ENCODE results near the gene MSRB3. TPM values are rescaled to one million over a fixed set of nuclear protein-coding genes. Genes with fewer than 3 reads are reported as not detected.

Gene MSRB3
- total and polyA plus RNA-seq, 8 donors, result 10.7 to 142 (median 27.8) TPM

DNA sequence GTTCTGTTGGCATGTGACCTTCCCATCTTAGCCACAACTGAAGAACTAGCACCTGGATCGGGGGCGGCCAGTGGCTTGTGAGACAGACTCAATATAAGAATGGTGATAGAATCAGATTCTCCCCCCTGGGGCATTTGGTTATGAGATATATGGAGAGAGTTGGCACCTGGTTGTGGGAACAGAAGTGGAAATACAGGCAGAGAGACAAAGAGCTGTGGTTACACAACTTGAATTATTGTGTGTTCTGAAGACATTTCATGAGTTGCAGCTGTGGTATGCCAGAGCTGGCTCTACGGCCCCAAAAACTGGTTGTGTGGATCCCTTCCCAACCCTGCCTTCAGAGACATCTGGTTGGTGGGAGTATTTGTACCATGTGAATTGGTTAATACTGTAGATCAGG lies 2.9 kb upstream of the MSRB3 start:
- no peaks in the 10 kb centered on the region for H3K36me3 ChIP-seq
- H3K9me3 ChIP-seq, result no peaks in the 10 kb centered on the region
- TF ChIP-seq POLR2AphosphoS5 (IDR thresholded peaks at IDR 0.05) (no peak), EP300 (IDR thresholded peaks at IDR 0.05) (no peak), POLR2A (IDR thresholded peaks at IDR 0.05) (no peak)
- TF ChIP-seq, protein P1, sequence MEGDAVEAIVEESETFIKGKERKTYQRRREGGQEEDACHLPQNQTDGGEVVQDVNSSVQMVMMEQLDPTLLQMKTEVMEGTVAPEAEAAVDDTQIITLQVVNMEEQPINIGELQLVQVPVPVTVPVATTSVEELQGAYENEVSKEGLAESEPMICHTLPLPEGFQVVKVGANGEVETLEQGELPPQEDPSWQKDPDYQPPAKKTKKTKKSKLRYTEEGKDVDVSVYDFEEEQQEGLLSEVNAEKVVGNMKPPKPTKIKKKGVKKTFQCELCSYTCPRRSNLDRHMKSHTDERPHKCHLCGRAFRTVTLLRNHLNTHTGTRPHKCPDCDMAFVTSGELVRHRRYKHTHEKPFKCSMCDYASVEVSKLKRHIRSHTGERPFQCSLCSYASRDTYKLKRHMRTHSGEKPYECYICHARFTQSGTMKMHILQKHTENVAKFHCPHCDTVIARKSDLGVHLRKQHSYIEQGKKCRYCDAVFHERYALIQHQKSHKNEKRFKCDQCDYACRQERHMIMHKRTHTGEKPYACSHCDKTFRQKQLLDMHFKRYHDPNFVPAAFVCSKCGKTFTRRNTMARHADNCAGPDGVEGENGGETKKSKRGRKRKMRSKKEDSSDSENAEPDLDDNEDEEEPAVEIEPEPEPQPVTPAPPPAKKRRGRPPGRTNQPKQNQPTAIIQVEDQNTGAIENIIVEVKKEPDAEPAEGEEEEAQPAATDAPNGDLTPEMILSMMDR (IDR thresholded peaks at IDR 0.05), result no peak
- DNase-seq, result no peak
- H3K4me1 ChIP-seq, result peaks cover 6 to 29% (median 20%) of the 10 kb centered on the region in 4 donors
- 77 to 88% (median 85%) methylated on average over 3 of the region's 3 CpGs for whole genome bisulfite sequencing, 5 donors
- H3K27me3 ChIP-seq, result peaks cover 0 to 17% (median 14%) of the 10 kb centered on the region in 3 donors
- H3K27ac ChIP-seq, result no peak overlapping the region
- intact Hi-C loops (cut with DNase I; ENCODE audit: low total_unique reads), result no loop called here
- no peak overlapping the region for H3K4me3 ChIP-seq

DNA sequence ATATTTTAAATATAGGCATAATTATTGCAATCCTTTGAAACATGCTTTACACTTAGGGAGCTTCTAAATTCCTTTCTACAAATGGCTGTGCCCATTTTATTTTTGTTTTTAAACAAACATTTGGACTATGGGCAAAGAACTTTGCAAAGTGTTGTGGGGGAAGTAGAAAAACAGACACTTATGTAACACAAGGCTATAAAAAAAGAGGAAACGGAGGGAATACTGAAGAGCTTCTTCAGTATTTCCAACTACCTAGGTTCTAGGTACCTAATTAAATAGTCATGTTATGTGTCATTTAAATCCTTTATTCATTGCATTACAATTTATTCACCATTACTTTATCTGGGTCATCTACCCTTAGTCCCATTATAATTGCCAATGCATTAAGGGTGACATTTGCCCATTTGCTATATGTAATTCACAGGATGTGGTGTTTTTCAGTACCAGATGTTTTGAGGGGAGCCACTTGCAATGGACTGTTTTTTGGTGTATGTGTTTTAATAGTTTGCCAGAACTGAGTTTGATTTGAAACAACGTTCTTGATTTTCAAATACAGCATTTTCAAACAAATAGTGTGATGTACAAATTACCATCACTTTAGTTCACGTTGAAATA lies 1.5 kb upstream of the MSRB3 start:
- H3K9me3 ChIP-seq, result no peaks in the 10 kb centered on the region
- no peaks in the 10 kb centered on the region for H3K36me3 ChIP-seq
- DNase-seq, result no peak
- intact Hi-C loops (cut with DNase I; ENCODE audit: low total_unique reads), result no loop called here
- no peak overlapping the region for H3K4me3 ChIP-seq
- H3K27me3 ChIP-seq, result peaks cover 0 to 17% (median 14%) of the 10 kb centered on the region in 3 donors
- peaks cover 6 to 40% (median 27%) of the 10 kb centered on the region in 4 donors for H3K4me1 ChIP-seq
- TF ChIP-seq, protein P1 (IDR thresholded peaks at IDR 0.05), result no peak
- no peak for TF ChIP-seq POLR2AphosphoS5 (IDR thresholded peaks at IDR 0.05)
- no peak for TF ChIP-seq POLR2A (IDR thresholded peaks at IDR 0.05)
- no peak for TF ChIP-seq EP300 (IDR thresholded peaks at IDR 0.05)
- H3K27ac ChIP-seq, result no peak overlapping the region
- WGBS, 5 donors, result 54 to 73% (median 70%) methylated on average over 3 of the region's 3 CpGs

DNA sequence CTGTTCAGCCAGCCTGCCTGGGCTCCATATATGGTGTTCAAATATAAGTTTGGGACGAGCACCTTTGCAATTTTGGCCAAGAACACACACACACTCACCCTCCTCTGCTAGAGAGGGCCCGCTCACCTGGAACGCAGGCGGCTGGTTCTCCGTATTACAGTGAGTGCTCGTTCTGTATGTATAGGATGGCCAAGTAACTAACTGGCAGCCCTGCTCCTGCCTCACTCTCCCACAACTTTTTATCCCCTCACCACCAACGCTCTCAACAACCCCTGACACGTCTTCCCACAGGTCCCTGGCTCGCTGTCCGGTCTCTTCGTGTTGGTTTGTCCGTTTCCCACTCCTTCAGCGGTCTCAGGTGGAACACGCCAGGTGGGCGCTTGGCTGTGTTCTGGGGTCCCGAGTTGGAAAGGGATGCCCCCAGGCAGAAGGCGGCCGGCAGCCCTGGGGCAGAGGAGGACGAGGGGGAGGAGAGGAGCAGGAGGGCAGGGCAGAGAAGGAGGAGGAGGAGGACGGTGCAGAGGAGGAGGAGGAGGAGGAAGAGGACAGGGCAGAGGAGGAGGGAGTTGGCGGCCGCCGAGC lies 398 bp upstream of the MSRB3 start:
- H3K36me3 ChIP-seq, result no peaks in the 10 kb centered on the region
- 21 to 47% (median 38%) methylated on average over 16 to 23 of the region's 23 CpGs for WGBS, 5 donors
- no peak for DNase-seq
- H3K9me3 ChIP-seq, result no peaks in the 10 kb centered on the region
- peak overlapping the region; percentile 77 to 84 (median 82) for H3K4me3 ChIP-seq
- peak overlapping the region in 4 of 5 donors; percentile 86 to 93 (median 90) for H3K27ac ChIP-seq
- intact Hi-C loops (cut with DNase I; ENCODE audit: low total_unique reads), result no loop called here
- H3K27me3 ChIP-seq, result peaks cover 0 to 17% (median 14%) of the 10 kb centered on the region in 3 donors
- TF ChIP-seq POLR2AphosphoS5 (IDR thresholded peaks at IDR 0.05) (no peak), EP300 (IDR thresholded peaks at IDR 0.05) (no peak), POLR2A (IDR thresholded peaks at IDR 0.05) (no peak)
- TF ChIP-seq, protein P1 (IDR thresholded peaks at IDR 0.05), result no peak
- peaks cover 6 to 44% (median 27%) of the 10 kb centered on the region in 4 donors for H3K4me1 ChIP-seq

DNA sequence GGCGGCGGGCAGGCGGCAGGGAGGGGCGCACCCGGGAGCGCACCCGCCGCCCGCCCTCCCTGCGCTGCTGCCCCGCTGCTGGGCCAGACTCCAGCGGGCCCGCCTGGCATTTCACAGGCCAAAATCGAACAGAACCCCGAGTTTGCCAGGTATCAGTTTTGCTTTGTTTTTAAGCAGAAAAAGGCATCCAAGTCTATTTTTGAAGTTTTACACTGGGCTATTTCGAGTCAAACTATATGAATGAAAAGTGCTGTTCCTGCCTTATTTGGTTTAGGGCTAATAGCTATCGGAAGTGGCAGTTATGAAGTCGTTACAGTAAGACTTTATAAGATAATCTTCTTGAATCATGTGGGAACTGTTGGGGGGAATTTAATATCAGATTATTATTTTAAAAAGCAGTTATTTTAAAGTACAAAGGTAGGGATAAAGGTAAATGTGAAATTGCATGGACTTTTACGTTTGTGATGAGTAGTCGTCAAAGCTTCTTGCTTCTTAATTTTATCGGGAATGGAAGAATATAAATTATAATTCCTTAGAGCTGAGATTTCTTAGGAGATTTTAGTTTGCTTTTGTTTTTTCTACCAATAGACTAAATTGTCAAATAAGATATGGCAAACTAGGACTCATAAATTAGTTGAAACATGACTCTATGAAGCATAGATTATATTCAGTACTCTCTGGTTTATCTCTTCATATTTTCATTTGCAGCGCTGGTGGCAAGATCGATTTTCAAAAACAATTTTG lies 1.1 kb downstream of the MSRB3 start:
- H3K4me1 ChIP-seq, result peaks cover 6 to 44% (median 27%) of the 10 kb centered on the region in 4 donors
- no peak for DNase-seq
- H3K27ac ChIP-seq, result peak overlapping the region in 4 of 5 donors; percentile 86 to 93 (median 90)
- TF ChIP-seq EP300 (IDR thresholded peaks at IDR 0.05) (no peak), POLR2A (IDR thresholded peaks at IDR 0.05) (no peak), POLR2AphosphoS5 (IDR thresholded peaks at IDR 0.05) (no peak)
- TF ChIP-seq, protein P1 (IDR thresholded peaks at IDR 0.05), result no peak
- H3K4me3 ChIP-seq, result peak overlapping the region; percentile 77 to 84 (median 82)
- 14 to 28% (median 18%) methylated on average over 12 to 23 of the region's 23 CpGs for WGBS, 5 donors
- intact Hi-C loops (cut with DNase I; ENCODE audit: low total_unique reads), result no loop called here
- H3K36me3 ChIP-seq, result no peaks in the 10 kb centered on the region
- H3K27me3 ChIP-seq, result peaks cover 0 to 17% (median 14%) of the 10 kb centered on the region in 3 donors
- H3K9me3 ChIP-seq, result no peaks in the 10 kb centered on the region
